ENCODE data around the gene SYT17.

Gene SYT17

GRCh38 chr16:19223235-19224170 is 55.5 kb downstream of the SYT17 start:
- DNase-seq: no peak

DNA sequence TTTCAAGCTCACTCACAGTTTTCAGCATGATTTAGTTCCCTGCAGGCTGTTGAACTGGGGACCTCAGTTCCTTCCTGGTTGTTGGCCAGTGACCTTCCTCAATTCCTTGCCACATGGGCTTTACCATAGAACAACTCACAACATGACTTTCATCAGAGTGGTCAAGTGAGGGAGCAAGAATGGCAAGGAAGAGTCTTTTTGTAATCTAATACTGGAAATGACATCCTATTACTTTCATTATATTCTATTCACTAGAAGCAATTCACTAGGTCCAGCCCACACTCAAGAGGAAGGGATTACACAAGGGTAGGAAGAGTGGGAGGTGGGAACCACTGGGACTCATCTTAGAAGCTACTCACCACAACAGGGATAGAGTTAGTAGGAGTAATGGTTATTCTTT is 57.6 kb downstream of the SYT17 start:
- no peak for DNase-seq

GRCh38 chr16:19227643-19228042 is 59.6 kb downstream of the SYT17 start:
- DNase-seq: no peak

- DNase-seq: no peak
Measured at GRCh38 chr16:19228052-19228451, 60.0 kb downstream of the SYT17 start.

- no peak for DNase-seq
Measured at GRCh38 chr16:19228575-19228974, 60.5 kb downstream of the SYT17 start.

GRCh38 chr16:19230575-19230974 is 62.5 kb downstream of the SYT17 start:
- DNase-seq: no peak

DNA sequence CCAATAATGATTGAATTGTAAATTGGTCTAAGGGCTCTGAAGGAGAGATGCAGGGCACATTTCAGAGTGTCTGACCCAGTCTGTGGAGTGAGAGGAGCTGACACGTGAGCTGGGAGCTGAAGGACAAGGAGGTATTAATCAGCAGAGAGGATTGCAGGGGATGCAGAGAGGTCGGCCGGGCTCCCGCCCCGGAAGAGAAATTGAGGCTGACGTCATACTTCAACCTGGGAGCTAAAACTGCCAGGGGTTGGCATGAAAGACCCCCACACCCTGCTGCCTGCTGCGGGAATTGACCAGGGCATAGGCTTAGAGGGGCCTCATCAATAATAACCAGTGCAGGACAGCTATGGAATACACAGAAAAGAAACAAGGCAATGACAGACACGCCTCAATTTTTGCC is 63.8 kb downstream of the SYT17 start:
- no peak for DNase-seq

DNA sequence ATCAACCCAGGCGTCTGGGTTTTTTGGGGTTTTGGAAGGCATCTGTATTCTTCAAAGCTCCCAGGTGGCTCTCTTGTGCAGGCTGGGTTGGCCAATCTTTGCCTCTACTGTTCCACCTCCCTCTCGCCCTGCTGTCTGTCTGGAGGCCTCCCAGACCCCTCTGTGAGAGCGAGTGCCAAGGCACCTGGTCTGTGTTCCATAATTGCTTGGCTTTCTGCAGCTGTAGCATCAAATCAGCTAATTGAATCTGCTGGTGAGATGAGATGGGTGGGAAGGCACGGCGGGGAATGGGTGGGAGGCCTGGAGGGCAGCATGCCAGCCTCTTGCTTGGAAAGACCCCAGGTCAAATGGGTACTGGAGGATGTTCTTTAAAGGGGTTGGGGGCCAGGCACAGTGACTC is 64.9 kb downstream of the SYT17 start:
- no peak for DNase-seq

DNA sequence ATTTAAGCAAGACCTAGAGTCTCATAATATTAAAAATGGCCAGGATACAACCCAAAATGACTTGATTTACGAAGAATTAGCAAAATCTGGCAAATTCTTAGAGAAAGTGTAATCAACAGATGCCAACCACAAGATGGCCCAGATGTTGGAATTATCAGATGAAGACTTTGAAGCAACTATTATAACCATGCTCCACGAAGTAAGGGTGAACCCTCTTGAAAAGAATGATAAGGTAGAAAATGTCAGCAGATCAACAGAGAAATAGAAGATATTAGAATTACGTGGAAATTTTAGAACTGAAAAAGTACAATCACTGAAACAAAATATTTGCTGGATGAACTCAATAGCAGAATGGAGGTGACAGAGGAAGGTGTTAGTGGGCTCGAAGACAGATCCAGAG is 67.4 kb downstream of the SYT17 start:
- DNase-seq: no peak

GRCh38 chr16:19235886-19236285 is 67.8 kb downstream of the SYT17 start:
- DNase-seq: no peak

- no peak for DNase-seq
Measured at GRCh38 chr16:19236561-19237209, 68.6 kb downstream of the SYT17 start.

DNA sequence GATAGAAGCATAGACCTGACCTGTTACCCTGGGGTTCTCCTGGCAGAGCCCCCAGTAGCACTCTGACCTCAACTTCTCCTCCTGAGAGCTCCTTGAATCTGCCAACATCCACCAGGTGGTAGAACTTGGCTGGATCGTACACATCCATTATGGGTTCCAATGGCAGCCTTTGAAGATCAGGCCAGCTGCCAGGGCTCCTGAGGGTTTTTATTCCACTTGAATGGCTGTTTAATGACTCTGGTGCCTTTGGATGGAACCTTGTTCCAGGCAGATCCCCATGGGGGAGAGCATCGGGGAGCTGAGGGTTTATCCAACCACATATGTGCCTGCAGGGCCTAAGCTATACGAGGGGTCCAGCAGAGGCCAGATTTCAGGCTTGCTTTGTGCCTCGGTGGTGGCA is 70.4 kb downstream of the SYT17 start:
- no peak for DNase-seq

DNA sequence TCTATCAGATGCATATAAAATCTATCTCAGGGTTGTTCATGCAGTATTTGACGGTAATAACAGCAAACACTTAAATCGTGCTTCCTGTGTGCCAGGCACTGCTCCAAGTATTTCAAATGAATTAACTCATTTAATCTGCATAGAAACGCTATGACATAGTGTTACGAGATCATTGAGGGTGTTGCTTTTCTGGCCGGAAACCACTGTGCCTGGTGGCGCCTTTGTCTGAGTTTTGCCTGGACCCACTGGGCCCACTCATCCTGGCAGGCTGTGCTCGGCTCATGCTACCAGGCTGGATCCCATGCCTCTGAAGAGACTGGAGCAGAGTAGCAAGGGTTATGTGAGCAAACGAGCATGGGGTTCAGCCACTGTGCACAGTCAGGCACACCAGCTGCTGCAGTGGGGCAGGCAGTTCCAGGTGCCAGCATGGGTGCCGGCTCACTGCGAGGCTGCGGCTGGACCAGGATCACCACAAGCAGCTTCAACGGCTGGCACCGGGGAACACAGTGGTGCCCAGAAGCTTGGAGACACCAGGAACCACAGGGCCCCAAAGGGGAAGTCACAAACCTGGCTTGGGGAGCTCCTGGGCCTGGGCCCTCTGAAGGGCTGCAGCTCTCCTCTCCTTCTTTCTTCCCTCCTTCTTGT is 71.6 kb downstream of the SYT17 start:
- DNase-seq: no peak

GRCh38 chr16:19240494-19240893 is 72.5 kb downstream of the SYT17 start:
- DNase-seq: no peak

- DNase-seq: no peak
Measured at GRCh38 chr16:19241512-19241911, 73.5 kb downstream of the SYT17 start.

GRCh38 chr16:19242186-19242585 is 74.1 kb downstream of the SYT17 start:
- no peak for DNase-seq

DNA sequence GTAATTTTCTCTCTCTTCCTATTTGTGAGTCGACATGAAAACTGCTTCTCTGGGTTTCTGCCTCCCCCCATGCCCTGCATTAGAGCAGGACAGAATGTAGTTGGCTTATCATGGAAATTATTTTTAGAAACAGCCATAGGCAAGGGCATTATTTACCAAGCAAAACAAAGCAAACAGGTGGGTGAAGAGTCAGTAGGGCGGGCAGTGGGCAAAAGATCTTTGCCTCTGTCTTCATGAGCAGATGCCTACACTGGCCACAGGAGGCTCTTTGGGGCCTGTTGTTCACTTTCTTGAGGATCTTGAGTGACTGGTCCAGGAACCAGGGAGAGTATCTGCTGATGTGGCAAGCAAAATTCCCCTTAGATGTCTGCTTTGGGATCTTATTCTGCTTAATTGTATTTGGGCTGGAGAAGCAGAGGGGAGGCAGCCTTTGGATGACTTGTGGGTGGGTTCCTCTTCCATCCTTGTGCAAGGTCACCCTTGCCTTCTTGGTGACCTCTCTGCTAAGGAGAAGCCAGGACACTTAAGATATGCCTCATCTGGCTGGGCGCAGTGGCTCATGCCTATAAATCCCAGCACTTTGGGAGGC is 75.0 kb downstream of the SYT17 start:
- no peak for DNase-seq

GRCh38 chr16:19245326-19245925 is 77.4 kb downstream of the SYT17 start:
- DNase-seq: no peak

- DNase-seq: no peak
Measured at GRCh38 chr16:19252904-19253303, 84.9 kb downstream of the SYT17 start.

- DNase-seq: no peak
Measured at GRCh38 chr16:19254611-19255010, 86.6 kb downstream of the SYT17 start.

DNA sequence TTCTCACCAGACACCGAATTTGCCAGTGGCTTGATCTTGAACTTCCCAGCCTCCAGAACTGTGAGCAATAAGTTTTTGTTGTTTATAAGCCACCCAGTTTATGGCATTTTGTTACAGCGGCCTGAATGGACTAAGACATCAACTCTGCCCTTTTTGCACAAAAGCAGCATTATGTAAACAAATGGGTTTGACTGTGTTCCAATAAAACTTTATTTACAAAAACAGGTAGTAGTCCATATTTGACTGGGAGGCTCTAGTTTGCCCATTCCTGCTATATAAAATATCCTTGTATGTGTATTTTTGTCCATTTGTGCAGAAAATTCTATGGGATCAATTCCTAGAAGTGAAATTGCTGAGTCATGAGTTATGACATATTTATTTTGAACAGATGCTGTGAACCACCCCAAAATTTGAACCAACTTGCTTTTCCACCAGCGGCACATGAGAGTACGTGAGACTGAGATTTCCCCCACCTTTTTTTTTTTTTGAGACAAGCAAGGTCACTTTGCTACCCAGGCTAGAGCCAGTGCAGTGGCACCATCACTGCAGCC is 96.2 kb downstream of the SYT17 start:
- no peak for DNase-seq

GRCh38 chr16:19265380-19265930 is 97.4 kb downstream of the SYT17 start:
- no peak for DNase-seq
